Fibroblast of skin of right quadriceps (primary cell): Measurements from ENCODE around the gene ACTG1.

Experiments used
- DNase-seq: peaks from one replicate; pipeline ENCODE4 v3.0.0-alpha.2; 2013

Gene ACTG1

DNA sequence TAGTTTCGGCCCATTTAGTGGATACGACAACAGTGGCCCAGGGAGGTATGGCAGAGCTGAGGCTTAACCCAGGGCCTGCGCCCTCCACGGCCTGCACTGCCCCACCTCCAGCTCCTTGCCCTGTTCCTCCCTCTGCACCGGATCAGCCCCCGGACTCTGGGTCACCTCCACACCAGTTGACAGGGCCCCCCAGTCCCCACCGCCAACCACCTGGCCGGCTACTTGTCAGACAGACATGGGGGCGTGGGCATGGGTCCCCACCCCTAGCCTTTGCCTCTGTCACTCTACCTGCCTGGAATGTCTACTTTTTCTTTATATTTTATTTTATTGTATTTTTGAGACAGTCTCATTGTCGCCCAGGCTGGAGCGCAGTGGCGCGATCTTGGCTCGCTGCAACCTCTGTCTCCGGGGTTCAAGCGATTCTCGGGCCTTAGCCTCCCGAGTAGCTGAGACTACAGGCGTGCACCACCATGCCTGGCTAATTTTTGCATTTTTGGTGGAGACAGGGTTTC lies 3.0 kb upstream of the ACTG1 start:
- DNase-seq = no peak

DNA sequence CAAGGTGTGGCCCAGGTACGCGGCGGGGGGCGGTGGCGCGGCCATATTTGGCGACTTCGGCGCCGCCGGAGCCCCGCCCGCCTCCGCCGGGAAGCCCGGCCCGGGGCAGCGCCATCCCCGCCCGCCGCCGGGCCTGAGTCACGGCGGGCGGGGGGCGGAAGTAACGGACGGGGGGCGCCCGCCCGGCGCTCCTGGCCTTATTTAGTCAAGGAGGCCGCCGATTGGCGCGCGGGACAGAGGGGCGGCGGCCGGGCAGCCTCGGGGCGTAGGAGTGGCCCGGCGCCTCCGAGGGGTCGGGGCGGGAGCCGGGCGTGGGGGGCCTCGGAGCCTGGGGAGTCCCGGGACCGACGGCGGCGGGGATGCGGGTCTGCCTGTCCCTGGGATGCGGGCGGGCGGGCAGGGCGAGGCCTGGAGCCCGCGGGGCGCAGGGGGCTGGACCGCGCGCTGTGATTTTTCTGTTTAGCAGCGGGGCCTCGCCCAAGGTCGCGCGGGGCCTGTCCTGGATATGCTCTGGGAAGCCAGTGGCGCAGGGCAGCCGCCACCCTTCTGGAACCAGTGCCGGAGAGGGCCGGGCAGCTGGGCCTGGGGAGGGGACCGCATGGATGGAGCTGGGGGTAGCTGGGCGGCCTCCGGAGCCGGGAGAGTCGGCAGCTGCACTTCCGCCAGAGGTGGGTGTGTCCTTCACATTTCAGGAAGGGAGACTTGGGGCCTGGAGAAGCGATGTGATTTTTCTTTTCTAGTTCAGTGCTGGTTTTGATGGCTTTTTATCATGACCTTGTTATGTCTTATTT lies 2.3 kb upstream of the ACTG1 start:
- DNase-seq = peak; percentile 95

DNA sequence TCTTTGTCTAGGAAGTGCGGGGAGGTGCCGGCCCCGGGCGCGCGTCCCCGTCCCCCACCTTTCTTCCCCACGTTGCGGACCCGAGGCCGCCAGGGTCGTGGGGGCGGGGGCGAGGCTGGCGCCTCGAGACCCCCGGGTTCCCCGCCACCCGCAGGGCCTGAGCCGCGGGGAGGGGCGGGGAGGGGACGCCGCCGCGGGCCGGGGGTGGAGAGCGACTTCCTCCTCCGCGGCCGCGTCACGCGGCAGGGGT lies 1.8 kb upstream of the ACTG1 start:
- DNase-seq = no peak

DNA sequence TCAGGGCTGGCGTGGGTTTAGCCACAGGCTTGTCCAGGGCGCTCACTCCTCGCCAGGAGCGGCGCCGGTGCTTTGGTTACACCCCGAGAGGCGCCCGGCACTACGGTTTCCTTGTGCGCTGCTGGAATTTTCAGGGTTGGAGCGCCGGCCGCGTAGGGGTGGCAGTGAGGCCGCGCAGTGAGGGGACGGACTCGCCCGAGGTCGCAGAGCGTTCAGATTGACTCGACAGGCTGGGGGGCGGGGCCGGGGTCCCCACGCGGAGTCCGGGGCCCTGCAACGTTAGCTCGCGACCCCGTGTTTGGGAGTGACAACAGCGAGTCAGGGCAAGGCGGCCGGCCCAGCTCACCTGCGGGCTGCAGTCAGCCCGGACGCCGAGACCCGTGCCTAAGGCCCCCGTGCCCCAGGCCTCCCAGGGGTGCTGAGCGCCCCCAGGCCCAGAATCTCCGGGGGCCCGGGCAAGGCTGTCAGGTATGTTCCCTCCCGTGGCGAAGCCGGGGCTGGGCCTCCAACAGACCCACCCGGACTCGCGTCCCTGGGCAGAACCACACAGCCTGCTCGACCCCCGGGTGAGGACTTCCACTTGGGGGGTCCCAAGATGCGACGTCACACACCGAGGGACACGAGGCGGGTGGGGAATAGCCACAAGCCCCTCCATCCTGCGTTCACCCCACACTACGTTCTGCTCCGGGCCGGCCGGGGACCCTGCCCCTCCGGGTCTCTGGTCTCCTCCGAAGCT lies 1.3 kb upstream of the ACTG1 start:
- peak; percentile 79 for DNase-seq

DNA sequence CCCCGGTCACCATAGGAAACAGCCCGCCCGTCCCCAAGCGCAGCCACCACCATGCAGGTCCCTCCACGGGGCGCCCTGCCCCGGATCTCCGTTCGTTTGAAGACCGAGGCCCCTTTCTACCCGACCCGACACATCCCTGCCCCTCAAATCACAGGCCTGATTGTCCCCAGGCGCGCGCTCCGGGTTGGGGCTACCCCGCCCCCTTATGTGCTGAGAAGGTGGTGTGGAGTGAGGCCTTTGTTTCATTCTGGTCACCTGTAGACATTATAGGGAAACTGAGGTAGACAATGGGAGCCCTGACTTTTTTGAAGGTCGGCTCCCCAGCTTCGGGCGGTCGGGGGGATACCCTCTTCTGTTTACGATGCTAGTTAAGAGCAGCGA lies 763 bp upstream of the ACTG1 start:
- peak; percentile 75 for DNase-seq

DNA sequence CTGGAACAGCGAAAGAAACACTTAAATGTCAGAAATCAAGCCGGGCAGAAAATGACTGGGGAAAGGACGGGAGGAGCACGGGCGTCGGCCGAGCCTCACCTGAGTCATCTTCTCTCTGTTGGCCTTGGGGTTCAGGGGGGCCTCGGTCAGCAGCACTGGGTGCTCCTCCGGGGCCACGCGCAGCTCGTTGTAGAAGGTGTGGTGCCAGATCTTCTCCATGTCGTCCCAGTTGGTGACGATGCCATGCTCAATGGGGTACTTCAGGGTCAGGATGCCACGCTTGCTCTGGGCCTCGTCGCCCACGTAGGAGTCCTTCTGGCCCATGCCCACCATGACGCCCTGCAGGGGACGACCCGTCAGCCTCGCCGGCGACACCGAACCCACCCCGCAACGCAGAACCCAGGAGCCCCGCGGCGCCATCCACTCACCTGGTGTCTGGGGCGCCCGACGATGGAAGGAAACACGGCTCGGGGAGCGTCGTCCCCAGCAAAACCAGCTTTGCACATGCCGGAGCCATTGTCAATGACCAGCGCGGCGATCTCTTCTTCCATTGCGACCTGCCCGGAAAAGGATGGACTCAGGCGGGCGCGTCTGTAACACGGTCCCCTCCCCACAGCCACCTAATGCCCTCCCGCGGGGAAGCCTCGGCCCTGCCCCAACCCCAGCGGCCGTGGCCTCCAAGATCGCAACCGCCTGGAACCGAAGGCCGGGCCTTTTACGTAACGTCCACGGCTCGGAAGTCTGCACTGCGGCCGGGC lies 616 bp downstream of the ACTG1 start:
- peak; percentile 44 for DNase-seq

DNA sequence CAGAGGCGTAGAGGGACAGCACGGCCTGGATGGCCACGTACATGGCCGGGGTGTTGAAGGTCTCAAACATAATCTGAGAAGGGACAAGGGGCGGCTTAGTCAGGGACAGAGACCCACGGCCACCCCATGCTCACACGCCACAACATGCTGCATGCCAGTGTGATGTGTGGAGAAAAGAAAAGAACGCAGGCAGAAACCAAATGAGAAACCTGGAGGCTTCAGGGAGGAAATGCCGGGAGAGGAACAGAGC lies 1.1 kb downstream of the ACTG1 start:
- no peak for DNase-seq

DNA sequence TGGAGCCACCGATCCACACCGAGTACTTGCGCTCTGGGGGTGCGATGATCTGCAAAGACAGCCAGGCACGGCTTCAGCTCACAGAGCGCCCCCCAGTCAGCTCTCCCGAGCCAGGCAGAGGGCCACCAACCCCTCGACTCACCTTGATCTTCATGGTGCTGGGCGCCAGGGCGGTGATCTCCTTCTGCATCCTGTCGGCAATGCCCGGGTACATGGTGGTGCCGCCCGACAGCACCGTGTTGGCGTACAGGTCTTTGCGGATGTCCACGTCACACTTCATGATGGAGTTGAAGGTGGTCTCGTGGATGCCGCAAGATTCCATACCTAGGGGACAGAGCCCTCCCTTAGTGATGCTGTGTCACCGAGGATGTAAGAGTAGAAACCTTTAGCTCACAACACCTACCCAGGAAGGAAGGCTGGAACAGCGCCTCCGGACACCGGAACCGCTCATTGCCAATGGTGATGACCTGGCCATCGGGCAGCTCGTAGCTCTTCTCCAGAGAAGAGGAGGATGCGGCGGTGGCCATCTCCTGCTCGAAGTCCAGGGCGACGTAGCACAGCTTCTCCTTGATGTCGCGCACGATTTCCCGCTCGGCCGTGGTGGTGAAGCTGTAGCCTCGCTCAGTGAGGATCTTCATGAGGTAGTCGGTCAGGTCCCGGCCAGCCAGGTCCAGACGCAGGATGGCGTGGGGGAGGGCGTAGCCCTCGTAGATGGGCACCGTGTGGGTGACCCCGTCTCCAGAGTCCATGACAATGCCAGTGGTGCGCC lies 1.6 kb downstream of the ACTG1 start:
- DNase-seq = peak; percentile 42

DNA sequence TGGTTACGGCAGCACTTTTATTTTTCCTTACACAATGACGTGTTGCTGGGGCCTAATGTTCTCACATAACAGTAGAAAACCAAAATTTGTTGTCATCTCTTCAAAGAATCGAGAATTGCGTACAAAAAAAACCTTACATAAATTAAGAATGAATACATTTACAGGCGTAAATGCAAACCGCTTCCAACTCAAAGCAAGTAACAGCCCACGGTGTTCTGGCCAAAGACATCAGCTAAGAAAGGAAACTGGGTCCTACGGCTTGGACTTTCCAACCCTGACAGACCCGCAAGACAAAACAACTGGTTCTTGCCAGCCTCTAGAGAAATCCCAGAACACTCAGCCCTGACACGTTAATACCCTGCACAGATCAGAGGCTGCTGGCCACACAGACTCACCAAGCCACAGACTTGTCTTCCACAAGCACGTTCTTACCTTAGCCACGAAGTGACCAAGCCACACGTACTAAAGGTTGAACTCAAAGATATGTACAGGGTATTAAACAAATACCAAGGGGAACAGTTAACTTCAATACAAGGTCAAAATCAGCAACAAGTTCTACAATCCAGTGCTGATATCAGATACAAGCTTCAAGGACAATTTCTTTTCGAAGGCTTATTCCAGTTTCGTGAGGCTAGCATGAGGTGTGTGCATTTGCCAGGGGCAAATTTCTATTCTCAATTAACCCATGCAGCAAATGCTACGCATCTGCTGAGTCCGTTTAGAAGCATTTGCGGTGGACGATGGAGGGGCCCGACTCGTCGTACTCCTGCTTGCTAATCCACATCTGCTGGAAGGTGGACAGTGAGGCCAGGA lies 2.4 kb downstream of the ACTG1 start:
- DNase-seq = no peak

DNA sequence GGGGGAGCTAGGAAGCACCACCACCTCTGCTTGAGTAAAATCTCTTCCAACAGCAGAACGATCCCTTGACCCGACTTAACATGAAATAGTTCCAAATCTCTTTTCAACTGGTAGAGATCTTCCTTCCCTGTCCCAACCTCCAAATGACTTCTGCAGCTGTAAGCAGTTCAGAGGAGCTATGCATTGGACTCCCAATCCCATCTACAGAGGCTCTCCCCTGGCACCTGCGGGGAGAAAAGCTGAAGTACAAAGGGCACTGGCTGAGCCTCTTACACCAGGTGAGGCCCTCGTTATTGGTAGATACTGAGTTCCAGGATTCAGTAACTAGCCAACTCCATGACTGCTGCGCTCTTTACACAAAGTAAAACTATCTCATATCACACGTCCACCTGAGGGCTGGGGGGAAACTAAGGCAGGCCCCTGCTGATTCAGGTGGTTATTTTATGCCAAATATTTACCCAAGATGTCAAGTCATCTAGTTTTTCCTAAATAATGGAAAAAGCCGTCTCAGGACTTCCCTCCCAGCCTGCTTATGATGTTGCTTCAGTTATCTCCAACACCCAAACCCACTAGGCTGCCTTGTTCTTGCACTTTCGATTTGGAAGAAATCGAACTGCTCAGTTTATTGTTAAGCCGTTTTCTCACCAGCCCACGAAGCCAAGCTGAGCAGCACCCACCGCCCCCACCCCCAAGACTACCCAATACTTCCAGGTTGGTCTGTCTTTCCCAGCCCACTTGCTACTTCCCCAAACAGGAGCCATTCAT lies 3.2 kb downstream of the ACTG1 start:
- no peak for DNase-seq

DNA sequence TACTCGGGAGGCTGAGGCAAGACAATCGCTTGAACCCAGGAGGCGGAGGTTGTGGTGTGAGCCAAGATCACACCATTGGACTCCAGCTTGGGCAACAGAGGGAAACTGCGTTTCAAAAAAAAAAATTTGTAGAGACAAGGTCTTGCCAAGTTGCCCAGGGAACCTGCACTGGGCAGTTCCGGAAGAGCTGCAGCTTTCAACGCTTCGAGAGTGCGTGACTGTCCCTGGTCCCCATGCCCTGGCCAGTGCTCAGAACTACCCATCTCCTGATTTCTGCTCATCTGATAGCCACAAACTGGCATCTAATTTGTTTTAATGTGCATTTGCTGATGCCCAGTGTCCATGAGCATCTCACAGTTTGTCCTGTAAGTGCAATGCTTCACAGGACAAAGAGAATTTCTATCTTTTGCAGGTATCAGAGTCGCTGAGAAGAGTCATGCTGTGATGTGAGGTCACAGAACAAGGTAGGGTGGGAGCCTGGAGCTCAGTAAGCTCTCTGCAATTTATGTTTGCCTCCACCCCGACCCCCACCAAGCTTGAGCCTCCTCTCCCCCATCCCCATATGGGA lies 3.9 kb downstream of the ACTG1 start:
- peak; percentile 70 for DNase-seq

DNA sequence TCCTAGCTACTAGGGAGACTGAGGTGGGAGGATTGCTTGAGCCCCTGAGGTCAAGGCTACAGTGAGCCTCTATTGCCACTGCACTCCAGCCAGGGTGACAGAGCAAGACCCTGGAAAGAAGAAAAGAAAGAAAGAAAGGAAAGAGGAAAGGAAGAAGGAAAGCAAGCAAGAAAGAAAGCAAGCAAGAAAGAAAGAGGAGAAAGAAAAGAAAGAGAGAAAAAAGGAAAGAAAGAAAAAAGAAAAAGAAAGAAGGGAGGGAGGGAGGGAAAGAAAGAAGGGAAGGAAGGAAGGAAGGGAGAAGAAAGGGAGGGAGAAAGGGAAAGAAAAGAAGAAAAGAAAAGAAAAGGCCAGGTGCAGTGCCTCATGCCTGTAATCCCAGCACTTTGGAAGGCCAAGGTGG lies 9.0 kb downstream of the ACTG1 start:
- no peak for DNase-seq

DNA sequence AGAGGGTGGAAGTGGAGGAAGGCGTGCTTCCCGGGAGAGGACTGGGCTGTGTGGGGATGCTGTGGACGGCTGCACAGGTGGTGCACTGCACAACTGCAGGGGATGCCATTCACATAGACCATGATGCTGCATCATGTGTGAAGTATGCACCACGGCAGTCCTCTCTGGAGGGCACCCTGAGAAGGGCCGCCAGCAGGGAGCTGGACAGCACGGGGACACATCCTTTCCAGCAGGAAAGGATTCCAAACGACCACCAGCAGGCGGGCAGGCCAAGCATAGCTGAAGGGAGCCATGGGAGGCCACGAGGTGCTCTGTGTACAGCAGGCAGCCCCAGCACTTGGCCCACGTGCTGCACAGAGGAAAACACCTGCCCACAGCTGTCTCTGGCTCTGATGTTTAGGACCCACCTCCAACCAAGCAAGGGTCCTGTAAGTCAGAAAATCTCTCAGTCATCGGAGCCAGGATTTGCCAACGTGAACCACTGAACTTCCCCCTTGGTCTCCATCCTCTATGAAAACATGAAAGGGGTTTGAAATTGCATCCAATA lies 10.1 kb downstream of the ACTG1 start:
- DNase-seq = no peak

DNA sequence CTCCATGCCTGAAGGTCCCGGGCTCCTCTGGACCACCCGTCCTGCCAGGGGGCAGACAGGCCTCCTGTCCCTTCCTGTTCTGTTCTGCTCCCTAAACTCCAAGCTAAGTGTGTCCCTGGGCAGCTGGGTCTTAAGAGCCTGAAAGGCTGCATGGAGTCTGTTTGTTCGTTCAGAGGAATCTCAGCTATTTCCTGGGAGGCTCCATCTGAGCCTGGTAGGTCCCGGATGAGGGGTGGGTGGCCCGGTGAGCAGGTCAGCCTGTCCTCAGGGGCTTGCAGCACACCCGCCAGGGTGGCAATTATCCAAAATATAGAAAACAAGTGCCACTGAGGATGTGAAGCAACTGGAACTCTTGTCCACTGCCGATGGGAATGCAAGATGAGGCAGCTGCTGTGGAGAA lies 12.6 kb downstream of the ACTG1 start:
- DNase-seq = no peak

DNA sequence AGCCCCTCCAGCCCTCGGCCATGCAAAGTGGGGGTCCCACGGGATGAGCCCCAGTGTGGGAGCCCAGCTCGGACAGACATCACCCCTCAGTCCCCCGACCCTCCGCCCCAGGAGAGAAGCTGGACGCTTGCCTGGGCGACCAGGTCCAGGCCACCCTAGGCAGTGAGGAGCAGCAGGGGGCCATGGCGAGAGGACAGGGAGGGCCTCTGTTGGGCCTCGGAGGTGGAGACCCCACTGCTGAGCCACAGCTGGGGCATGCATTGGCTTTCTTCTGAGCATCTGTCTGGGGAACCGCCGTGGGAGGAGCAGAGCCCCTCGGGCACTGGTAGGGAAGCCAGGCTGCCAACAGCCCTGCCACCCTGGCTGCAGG lies 13.0 kb downstream of the ACTG1 start:
- no peak for DNase-seq

DNA sequence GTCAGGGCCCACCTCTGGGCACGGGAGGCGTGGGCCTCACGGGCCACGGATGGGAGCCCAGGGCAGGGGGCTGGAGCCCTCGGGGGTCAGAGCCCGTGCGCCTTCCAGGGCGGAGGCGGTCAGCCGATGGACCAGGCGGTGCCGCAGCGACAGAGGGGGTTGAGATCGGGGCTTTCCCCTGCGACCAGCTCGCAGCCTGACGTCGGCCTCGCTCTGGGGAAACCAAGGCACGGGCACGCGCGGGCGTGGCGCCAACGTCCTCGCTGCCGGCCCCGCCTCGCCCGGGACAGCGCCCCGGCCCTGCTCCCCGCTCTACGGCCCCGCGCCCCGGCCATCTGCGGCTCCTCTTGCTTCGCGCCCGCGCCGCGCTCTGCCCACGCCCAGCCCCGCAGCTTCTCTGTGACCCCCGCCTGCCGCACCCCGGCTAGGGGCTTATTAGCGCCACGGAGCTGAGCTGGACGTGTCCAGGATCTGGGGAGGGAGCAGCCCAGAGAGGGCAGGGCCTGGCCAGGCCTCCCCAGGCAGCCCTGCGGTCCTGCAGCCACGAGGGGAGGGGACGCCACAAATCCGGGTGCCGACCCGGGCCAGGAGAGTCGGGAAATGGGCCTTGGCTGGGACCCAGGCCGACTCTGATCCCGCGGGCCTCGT lies 13.5 kb downstream of the ACTG1 start:
- no peak for DNase-seq

DNA sequence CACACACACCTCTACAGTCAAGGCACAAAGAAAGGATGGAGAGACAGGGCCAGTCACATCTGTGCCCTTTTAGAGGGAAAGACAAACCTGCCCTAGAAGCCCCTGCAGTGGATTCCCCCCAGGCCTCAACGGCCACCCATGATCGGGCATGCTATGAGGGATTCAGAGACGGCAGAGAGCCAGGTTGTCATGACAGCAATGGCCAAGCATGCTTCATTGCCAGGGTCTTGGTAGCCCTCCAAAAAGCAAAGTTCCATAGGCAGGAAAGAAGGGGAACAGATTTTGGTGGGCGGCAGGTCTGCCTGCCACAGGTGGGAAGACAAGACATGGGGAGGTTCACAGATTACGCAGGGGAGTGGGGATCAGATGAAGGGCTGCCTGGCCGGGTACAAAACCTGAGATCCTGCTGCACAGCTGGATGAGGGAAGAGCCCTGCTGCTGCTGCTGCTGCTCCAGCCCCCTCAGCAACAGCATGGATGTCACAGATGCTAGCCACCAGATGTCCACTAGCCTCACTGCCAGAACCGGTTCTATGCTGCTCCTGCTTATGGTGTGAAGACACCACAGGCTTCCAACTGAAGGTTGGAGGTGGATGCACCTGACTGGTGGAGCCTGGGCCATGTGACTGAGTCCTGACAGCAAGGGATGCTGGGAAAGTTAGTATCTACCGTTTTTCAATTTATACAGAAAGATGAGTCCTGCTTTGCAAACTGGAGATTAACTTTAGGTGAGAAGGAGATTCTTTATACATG lies 17.8 kb downstream of the ACTG1 start:
- no peak for DNase-seq

DNA sequence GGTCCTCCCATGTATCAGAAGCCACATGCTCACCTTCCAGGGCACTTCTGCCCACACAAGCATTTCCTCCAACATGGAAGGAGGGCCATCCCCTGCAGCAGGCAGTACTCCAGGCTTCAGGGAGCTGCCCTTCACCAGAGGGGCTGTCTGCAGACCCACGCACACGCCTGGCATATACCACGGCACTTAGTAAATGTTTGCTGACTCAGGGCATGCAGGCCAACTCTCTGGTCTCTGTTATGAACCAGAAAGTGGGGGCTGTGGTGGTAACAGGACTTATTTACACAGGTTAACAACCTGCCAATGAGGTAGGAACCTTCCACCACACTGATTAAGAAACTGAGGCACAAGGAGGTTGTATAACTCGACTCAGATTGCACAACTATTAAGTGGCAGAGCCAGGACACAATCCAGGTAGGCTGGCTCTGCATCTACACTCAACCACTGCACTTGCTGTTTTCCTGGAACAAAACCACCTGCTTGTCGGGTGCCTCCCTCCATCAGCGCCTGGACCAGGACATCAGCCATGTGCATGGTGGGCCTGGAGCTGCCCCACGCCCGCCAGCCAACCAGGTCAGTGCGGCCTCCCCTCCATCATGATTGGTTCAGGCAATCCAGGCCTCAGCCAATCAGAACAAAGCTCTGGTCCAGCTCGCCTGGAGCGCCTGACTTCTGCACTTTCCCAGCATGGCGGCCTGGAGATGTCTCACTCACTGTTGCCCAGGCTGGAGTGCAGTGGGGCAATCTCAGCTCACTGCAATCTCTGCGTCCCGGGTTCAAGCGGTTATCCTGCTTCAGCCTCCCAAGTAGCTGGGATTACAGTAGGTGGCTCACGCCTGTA lies 19.2 kb downstream of the ACTG1 start:
- DNase-seq = no peak

DNA sequence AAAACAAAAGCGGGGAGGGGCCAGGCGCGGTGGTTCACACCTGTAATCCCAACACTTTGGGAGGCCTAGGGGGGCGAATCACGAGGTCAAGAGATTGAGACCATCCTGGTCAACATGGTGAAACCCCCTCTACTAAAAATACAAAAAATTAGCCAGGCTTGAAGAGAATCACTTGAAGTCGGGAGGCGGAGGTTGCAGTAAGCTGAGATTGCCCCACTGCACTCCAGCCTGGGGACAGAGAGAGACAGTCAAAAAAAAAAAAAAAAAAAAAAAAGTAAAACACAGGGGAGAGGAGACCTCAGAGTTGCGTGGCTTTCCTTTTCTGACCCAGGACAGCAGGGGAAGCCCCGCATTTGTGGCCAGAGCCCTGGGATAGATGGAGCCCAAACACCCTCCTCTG lies 19.9 kb downstream of the ACTG1 start:
- DNase-seq = no peak
